ENCODE data around the gene PHF12.

DNA sequence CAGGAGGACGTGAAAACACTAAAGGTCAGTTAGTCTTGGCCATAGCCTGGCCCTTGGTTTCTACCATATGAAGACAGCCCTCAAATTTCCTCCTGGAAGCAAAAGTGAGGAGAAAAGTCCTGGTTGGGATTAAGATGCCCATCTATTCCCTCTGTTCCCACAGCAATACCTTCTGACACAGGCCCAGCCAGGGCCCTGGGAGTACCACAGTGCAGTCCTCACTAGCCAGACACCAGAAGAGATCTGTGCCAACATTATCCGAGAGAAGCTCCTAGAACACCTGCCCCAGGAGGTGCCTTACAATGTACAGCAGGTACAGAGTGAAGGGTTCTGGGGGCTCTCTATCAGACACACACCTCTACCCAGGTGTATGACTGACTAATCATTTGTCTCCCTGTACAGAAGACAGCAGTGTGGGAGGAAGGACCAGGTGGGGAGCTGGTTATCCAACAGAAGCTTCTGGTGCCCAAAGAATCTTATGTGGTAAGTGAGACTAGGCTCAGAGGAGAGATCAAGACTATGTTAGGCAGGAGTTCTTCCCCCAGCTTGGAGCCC lies 92.4 kb downstream of the PHF12 start:
- TF ChIP-seq EZH2 (IDR thresholded peaks at IDR 0.05; ENCODE audit: low read depth) (no peak), CTCF (conservative IDR thresholded peaks at IDR 0.05) (no peak)
